NOMO-1 (cell line): ENCODE data around the gene RNF166.

Experiments used
- DNase-seq, 2 experiments: peaks; one replicate each; lab custom pipeline; 2025; ENCODE audit not compliant: unreplicated experiment in 2 of 2; lab: John Stamatoyannopoulos, UW

RNF166 gene

GRCh38 chr16:88655053-88655732 lies 51.0 kb downstream of the RNF166 start:
- DNase-seq, result no peak

- no peak for DNase-seq
These were observed 51.7 kb downstream of the RNF166 start for GRCh38 chr16:88654363-88655052.

- DNase-seq, result no peak
These were observed 52.4 kb downstream of the RNF166 start for GRCh38 chr16:88653596-88654362.

- DNase-seq, result no peak
These were observed 53.1 kb downstream of the RNF166 start for GRCh38 chr16:88653101-88653500.

- no peak for DNase-seq
These were observed 53.5 kb downstream of the RNF166 start for GRCh38 chr16:88652762-88653063.

GRCh38 chr16:88651989-88652761 lies 54.0 kb downstream of the RNF166 start:
- no peak for DNase-seq

- DNase-seq, result peak in 1 of 2 experiments; percentile 25
These were observed 54.8 kb downstream of the RNF166 start for GRCh38 chr16:88651276-88651988.

GRCh38 chr16:88650749-88651275 lies 55.4 kb downstream of the RNF166 start, which contains the start of gene CYBA:
TSS of gene CYBA (minus strand) at chr16:88651053. CDS start at chr16:88651013, 40 bp downstream.
- DNase-seq, result peak; percentile 80 to 85

GRCh38 chr16:88649924-88650748 lies 56.1 kb downstream of the RNF166 start:
- DNase-seq, result peak; percentile 58 to 59

- no peak for DNase-seq
These were observed 56.8 kb downstream of the RNF166 start for GRCh38 chr16:88649195-88649923.

- no peak for DNase-seq
These were observed 58.8 kb downstream of the RNF166 start for GRCh38 chr16:88647178-88648070.
